ENCODE data around the gene ZSWIM4. TPM values are rescaled to one million over a fixed set of nuclear protein-coding genes. Genes with fewer than 3 reads are reported as not detected.

Gene ZSWIM4
- polyA plus RNA-seq, 1 donor from 2014 or later: 4.7 TPM

GRCh38 chr19:13757805-13758772 lies 37.2 kb upstream of the ZSWIM4 start:
- no peaks in the 10 kb centered on the region for H3K36me3 ChIP-seq (ENCODE audit: insufficient read depth, low read length)
- no peaks in the 10 kb centered on the region for H3K9me2 ChIP-seq (ENCODE audit: insufficient read depth, low read length)
- H3F3A ChIP-seq (ENCODE audit: insufficient read depth, low read length, poor library complexity, severe bottlenecking): no peaks in the 10 kb centered on the region
- TF ChIP-seq SMC3 (conservative IDR thresholded peaks at IDR 0.05; ENCODE audit: poor library complexity) (no peak), MXI1 (conservative IDR thresholded peaks at IDR 0.05; ENCODE audit: poor library complexity, severe bottlenecking) (no peak), POLR2AphosphoS5 (IDR thresholded peaks at IDR 0.05) (no peak), EZH2 (IDR thresholded peaks at IDR 0.05; ENCODE audit: borderline replicate concordance, insufficient read depth, low read length, poor library complexity, severe bottlenecking) (no peak), EP300 (conservative IDR thresholded peaks at IDR 0.05; ENCODE audit: poor library complexity, severe bottlenecking) (no peak), TAF1 (IDR thresholded peaks at IDR 0.05; ENCODE audit: low read depth) (no peak), REST (IDR thresholded peaks at IDR 0.05; ENCODE audit: borderline replicate concordance) (no peak)
- H3K4me2 ChIP-seq (ENCODE audit: low read length): no peak overlapping the region
- H3K27ac ChIP-seq (ENCODE audit: low read length): no peak overlapping the region
- H3K79me2 ChIP-seq (replicated peaks; ENCODE audit: insufficient read depth, low read length): no peaks in the 10 kb centered on the region
- no peaks in the 10 kb centered on the region for H3K9me3 ChIP-seq (ENCODE audit: low read length)
- H3K4me3 ChIP-seq (ENCODE audit: low read length): no peak overlapping the region
- no peak overlapping the region for H2AFZ ChIP-seq (ENCODE audit: low read depth, low read length)
- no peaks in the 10 kb centered on the region for H4K20me1 ChIP-seq (ENCODE audit: insufficient read depth)
- no peaks in the 10 kb centered on the region for H3K27me3 ChIP-seq (ENCODE audit: insufficient read depth, low read depth, low read length)
- H3K9ac ChIP-seq (ENCODE audit: low read length): no peak overlapping the region

- Histone ChIP-seq H3K4me3 (ENCODE audit: low read length) (no peak overlapping the region), H3K27me3 (ENCODE audit: insufficient read depth, low read depth, low read length) (no peaks in the 10 kb centered on the region), H3K9me2 (ENCODE audit: insufficient read depth, low read length) (no peaks in the 10 kb centered on the region), H3K79me2 (replicated peaks; ENCODE audit: insufficient read depth, low read length) (no peaks in the 10 kb centered on the region), H3K9me3 (ENCODE audit: low read length) (no peaks in the 10 kb centered on the region), H3K27ac (ENCODE audit: low read length) (no peak overlapping the region), H4K20me1 (ENCODE audit: insufficient read depth) (no peaks in the 10 kb centered on the region), H2AFZ (ENCODE audit: low read depth, low read length) (no peak overlapping the region), H3K4me2 (ENCODE audit: low read length) (no peak overlapping the region), H3K36me3 (ENCODE audit: insufficient read depth, low read length) (no peaks in the 10 kb centered on the region), H3F3A (ENCODE audit: insufficient read depth, low read length, poor library complexity, severe bottlenecking) (peaks cover under 1% of the 10 kb centered on the region), H3K9ac (ENCODE audit: low read length) (no peak overlapping the region)
- TF ChIP-seq MXI1 (conservative IDR thresholded peaks at IDR 0.05; ENCODE audit: poor library complexity, severe bottlenecking) (no peak), TAF1 (IDR thresholded peaks at IDR 0.05; ENCODE audit: low read depth) (no peak), EP300 (conservative IDR thresholded peaks at IDR 0.05; ENCODE audit: poor library complexity, severe bottlenecking) (no peak), SMC3 (conservative IDR thresholded peaks at IDR 0.05; ENCODE audit: poor library complexity) (no peak), EZH2 (IDR thresholded peaks at IDR 0.05; ENCODE audit: borderline replicate concordance, insufficient read depth, low read length, poor library complexity, severe bottlenecking) (no peak), CTCF (IDR thresholded peaks at IDR 0.05; ENCODE audit: poor library complexity, severe bottlenecking) (no peak), POLR2AphosphoS5 (IDR thresholded peaks at IDR 0.05) (no peak), RAD21 (conservative IDR thresholded peaks at IDR 0.05) (no peak), REST (IDR thresholded peaks at IDR 0.05; ENCODE audit: borderline replicate concordance) (no peak)
Measured at GRCh38 chr19:13758795-13759194, 36.4 kb upstream of the ZSWIM4 start.

Measured in neural cell (in vitro differentiated cells).